NCI-H524 treated with DMSO at 0.1 percent for 48 hours (cell line): ENCODE data around the gene HYAL2.

Experiments
- DNase-seq: peaks from one replicate; lab custom pipeline; 2025; lab: John Stamatoyannopoulos, UW

HYAL2 gene

GRCh38 chr3:50271314-50271936 is 51.1 kb downstream of the HYAL2 start:
- no peak for DNase-seq

- DNase-seq: no peak
Measured at GRCh38 chr3:50270422-50271224, 51.9 kb downstream of the HYAL2 start.

- DNase-seq: no peak
Measured at GRCh38 chr3:50269977-50270413, 52.5 kb downstream of the HYAL2 start.

GRCh38 chr3:50269460-50269859 is 53.1 kb downstream of the HYAL2 start:
- no peak for DNase-seq

- no peak for DNase-seq
Measured at GRCh38 chr3:50268703-50269451, 53.7 kb downstream of the HYAL2 start, which contains the start of gene SEMA3B. TSS of gene SEMA3B (plus strand) at chr3:50269147. CDS start at chr3:50269241, 94 bp downstream.

- DNase-seq: no peak
Measured at GRCh38 chr3:50268276-50268675, 54.3 kb downstream of the HYAL2 start.
